ENCODE measurements around the gene HEG1. TPM values are rescaled to one million over a fixed set of nuclear protein-coding genes. Genes with fewer than 3 reads are reported as not detected.

The HEG1 gene
- total and polyA plus RNA-seq, 2 of the 8 experiments (the other 6 are each of a cell fraction or from before 2014, with no cell fraction given) = 5.3 to 9.7 TPM

GRCh38 chr3:124941771-124942170, 114.0 kb downstream of the HEG1 start (continued):
- TF ChIP-seq CHD7 (IDR thresholded peaks at IDR 0.05; ENCODE audit: insufficient replicate concordance, low read length) = no peak
- no peak for TF ChIP-seq FOSL1 (IDR thresholded peaks at IDR 0.05; ENCODE audit: insufficient read depth, low read depth, low read length)

Data from H1 (cell line).